NCI-H2029 (cell line): ENCODE results near the gene DCAF10.
"Not testable (repeated sequence)": the region's sequence is repeated elsewhere in the genome, so short reads cannot be mapped to it uniquely, and the experiment has no call there.

ENCODE experiments used
- DNase-seq: peaks from one replicate; lab custom pipeline; 2025; lab: John Stamatoyannopoulos, UW

Gene DCAF10, protein sequence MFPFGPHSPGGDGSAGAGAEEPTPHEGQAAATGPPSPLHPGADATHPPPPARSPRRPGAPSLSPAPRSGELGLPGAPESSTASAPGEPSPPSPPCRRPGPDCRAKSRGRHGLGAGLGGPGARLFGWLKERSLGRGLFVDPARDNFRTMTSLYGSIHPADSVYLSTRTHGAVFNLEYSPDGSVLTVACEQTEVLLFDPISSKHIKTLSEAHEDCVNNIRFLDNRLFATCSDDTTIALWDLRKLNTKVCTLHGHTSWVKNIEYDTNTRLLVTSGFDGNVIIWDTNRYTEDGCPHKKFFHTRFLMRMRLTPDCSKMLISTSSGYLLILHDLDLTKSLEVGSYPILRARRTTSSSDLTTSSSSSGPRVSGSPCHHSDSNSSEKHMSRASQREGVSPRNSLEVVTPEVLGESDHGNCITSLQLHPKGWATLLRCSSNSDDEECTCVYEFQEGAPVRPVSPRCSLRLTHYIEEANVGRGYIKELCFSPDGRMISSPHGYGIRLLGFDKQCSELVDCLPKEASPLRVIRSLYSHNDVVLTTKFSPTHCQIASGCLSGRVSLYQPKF

DNA sequence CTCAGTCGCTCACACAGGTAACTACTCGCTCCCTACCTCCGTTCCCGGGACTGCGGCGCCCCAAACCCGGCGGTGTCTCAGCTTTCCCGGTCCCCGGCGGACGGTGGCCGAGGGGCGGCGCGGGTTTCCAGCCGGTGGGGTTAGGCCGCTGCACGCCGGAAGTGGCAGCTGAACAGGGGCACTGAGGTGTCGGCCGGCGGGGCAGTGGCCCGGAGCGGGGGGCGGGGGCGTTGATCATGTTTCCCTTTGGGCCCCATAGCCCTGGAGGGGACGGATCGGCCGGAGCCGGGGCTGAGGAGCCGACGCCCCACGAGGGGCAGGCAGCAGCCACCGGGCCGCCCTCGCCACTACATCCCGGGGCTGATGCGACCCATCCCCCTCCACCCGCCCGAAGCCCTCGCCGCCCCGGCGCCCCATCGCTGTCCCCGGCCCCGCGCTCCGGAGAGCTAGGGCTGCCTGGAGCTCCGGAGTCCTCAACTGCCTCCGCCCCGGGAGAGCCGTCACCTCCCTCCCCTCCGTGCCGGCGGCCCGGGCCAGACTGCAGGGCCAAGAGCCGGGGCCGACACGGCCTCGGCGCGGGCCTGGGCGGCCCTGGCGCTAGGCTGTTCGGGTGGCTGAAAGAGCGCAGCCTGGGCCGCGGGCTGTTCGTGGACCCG lies at the start of gene DCAF10:
Gene DCAF10, plus strand, starts transcription at position 167 of the 656 bp plus-strand sequence. Its CDS starts 70 bp downstream, at position 237.
- DNase-seq, result peak; percentile 52

GRCh38 chr9:37751186-37751585 lies 49.4 kb upstream of the DCAF10 start:
- DNase-seq, result no peak

DNA sequence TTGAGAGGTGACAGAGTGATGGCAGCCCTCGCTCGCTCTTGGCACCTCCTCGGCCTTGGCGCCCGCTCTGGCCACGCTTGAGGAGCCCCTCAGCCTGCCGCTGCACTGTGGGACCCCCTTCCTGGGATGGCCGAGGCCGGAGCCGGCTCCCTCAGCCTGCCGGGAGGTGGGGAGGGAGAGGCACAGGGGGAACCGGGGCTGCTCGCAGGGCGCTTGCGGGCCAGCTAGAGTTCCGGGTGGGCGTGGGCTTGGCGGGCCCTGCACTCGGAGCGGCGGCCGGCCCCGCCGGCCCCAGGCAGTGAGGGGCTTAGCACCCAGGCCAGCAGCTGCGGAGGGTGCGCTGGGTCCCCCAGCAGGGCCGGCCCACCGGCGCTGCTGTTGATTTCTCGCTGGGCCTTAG lies 48.9 kb upstream of the DCAF10 start:
- not testable (repeated sequence) for DNase-seq

- DNase-seq, result not testable (repeated sequence)
These were observed 48.5 kb upstream of the DCAF10 start for GRCh38 chr9:37752112-37752511.

GRCh38 chr9:37752642-37753488 lies 47.7 kb upstream of the DCAF10 start:
- DNase-seq, result no peak

- DNase-seq, result peak; percentile 68
These were observed 47.0 kb upstream of the DCAF10 start, which contains the start of gene TRMT10B for GRCh38 chr9:37753489-37754190. Gene TRMT10B (plus strand): TSS chr9:37753805. CDS start chr9:37761932, 8,127 bp downstream.

DNA sequence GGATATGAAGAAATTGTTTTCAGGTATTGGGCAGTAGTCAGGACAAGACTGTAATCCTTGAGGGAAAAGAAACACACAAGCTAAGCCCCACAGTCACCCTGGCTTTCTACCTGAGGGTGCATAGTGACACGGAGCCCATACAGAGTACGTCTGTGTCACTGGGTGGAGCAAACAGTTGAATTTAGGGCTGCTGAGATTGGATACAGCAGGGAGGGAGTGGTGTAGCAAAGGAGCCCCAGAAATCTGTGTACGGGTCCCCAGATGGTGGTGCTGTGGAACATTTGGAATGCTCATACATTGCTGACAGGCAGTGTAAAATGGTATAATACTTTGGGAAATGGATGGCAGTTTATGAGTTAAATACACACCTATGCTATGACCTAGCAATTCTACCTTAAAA lies 41.9 kb upstream of the DCAF10 start:
- DNase-seq, result no peak

- no peak for DNase-seq
These were observed 40.0 kb upstream of the DCAF10 start for GRCh38 chr9:37760416-37761161.

DNA sequence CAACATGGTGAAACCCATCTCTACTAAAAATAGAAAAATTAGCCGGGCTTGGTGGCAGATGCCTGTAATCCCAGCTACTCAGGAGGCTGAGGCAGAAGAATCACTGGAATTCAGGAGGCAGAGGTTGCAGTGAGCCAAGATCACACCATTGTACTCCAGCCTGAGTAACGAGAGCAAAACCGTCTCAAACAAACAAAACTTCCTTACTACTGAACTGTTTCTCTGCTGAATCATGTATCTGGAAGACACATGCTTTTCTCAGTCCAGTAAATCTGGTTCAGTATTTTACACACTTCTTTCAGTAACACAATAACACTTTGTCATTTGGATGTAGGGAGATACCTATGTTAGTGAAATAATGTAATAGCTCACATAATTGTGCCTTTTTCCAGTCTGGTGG lies 39.1 kb upstream of the DCAF10 start:
- no peak for DNase-seq

GRCh38 chr9:37765263-37765662 lies 35.3 kb upstream of the DCAF10 start:
- not testable (repeated sequence) for DNase-seq

GRCh38 chr9:37769306-37769705 lies 31.3 kb upstream of the DCAF10 start:
- DNase-seq, result no peak

- DNase-seq, result no peak
These were observed 30.6 kb upstream of the DCAF10 start for GRCh38 chr9:37769995-37770394.

DNA sequence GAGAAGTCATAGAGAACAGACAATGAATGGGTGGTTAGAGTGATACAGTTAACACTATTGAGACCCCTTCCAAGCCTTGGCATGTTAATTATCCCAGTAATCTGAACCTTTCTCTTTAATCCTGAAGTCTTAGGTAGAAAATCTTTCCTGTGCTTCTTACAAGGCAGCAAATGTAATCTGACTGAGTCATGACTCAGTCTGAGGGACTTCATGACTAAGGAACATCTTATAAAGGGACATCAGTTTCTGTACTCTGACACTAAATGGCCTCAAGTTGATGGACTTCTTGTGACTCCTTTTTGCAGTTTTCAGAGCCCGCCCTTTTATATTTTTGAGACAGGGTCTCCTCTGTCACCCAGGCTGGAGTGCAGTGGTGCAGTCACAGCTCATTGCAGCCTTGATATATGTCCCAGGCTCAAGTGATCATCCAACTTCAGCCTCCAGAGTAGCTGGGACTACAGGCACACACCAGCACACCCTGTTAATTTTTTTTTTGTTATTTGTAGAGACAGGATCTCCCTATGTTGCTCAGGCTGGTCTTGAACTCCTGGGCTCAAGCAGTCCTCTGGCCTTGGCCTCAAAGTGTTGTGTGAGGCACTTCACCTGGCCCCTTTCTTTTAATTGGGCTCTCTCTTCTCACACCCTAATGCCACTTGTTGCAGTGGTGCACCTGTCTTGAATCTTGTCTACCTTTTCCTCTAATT lies 25.2 kb upstream of the DCAF10 start:
- DNase-seq, result no peak

GRCh38 chr9:37776328-37776727 lies 24.3 kb upstream of the DCAF10 start:
- DNase-seq, result no peak

DNA sequence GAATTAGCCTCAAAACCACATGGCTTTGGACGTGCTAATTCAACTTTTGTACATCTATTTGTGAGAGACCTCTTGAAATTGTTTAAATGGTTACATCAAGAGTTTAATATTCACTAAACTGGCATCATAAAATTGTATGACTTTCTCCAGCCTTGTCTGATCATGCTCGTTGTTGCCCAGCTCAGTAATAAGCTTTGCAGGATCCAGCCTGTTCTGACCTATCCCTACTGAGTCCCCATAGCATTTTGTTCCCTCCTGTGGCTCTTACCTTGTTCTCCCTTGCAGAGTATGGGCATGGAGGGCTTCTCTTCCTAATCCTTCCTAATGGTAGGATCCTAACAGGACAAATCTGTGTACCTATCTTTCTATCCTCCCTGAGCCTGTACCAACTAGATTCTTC lies 22.1 kb upstream of the DCAF10 start:
- DNase-seq, result no peak

GRCh38 chr9:37784291-37784615 lies 16.3 kb upstream of the DCAF10 start:
- no peak for DNase-seq

- DNase-seq, result peak; percentile 89
These were observed 15.7 kb upstream of the DCAF10 start, which contains the start of gene EXOSC3 for GRCh38 chr9:37784616-37785483. Gene EXOSC3 (minus strand): TSS chr9:37785064. CDS start chr9:37785044, 20 bp downstream.

GRCh38 chr9:37787059-37787458 lies 13.5 kb upstream of the DCAF10 start:
- DNase-seq, result no peak

GRCh38 chr9:37788332-37788731 lies 12.3 kb upstream of the DCAF10 start:
- no peak for DNase-seq
